HFFc6 (cell line): ENCODE measurements around the gene KIF5B. TPM values are rescaled to one million over a fixed set of nuclear protein-coding genes. Genes with fewer than 3 reads are reported as not detected.

Experiments
- DNase-seq: peaks from one replicate; pipeline ENCODE4 v3.0.0-alpha.2; 2018
- H3K27ac Mint-ChIP-seq: 2 replicates; pipeline ENCODE4 v1.8.0; 2020; ENCODE audit warnings: mild to moderate bottlenecking, mixed read lengths
- H3K27me3 Mint-ChIP-seq: 2 replicates; pipeline ENCODE4 v1.8.0; 2021; ENCODE audit warnings: mild to moderate bottlenecking, moderate library complexity, mixed read lengths; ENCODE audit not compliant: insufficient read depth
- H3K36me3 Mint-ChIP-seq: 2 replicates; pipeline ENCODE4 v1.8.0; 2021; ENCODE audit warnings: low read depth, mixed read lengths
- H3K4me1 Mint-ChIP-seq: 2 replicates; pipeline ENCODE4 v1.8.0; 2020; ENCODE audit warnings: low read depth, mixed read lengths
- H3K4me3 Mint-ChIP-seq: 2 replicates; pipeline ENCODE4 v1.8.0; 2020; ENCODE audit warnings: mild to moderate bottlenecking, moderate library complexity, mixed read lengths
- H3K9me3 Mint-ChIP-seq: 2 replicates; pipeline ENCODE4 v1.8.0; 2020; ENCODE audit warnings: mild to moderate bottlenecking, mixed read lengths
- total RNA-seq, 6 experiments: library from RNA; stranded (reverse); fragmentation: NEBNext Ultra II Directional; extraction: Animal tissue kit (Norgen Biotek cat#: 25700); gene quantifications; 2 replicates in 1 of 6; 3 replicates in 5 of 6; pipeline ENCODE4 v1.2.3, GENCODE V29; 2021
- TF ChIP-seq, protein P1 (sequence below): fragments of 200-600 bp; sonication (generic); IDR thresholded peaks from 2 replicates; pipeline ENCODE4 v1.5.0; 2021; ENCODE audit warnings: antibody characterized with exemption, mild to moderate bottlenecking

KIF5B gene
- total RNA-seq, 6 experiments from 2014 or later = 127 to 142 (median 137) TPM

DNA sequence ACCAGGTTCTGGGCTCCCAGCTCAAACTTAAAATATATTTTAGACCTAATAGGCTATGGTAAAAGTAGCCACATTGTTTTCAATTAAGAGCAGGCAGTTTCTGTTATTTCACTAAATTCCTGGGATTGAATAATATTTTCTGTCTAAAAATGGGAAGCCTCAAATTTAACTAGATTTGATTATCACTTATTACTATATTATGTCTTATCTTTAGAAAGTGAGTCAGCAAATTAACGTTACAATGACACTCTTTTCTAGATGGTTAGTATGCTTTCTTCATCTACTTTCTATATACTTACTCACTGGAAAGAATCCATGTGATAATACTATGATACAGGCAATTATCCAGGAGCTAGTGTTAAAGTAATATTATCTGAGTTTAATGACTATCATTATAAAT lies 27.5 kb downstream of the KIF5B start:
- peaks cover 30% of the 10 kb centered on the region for H3K36me3 Mint-ChIP-seq

DNA sequence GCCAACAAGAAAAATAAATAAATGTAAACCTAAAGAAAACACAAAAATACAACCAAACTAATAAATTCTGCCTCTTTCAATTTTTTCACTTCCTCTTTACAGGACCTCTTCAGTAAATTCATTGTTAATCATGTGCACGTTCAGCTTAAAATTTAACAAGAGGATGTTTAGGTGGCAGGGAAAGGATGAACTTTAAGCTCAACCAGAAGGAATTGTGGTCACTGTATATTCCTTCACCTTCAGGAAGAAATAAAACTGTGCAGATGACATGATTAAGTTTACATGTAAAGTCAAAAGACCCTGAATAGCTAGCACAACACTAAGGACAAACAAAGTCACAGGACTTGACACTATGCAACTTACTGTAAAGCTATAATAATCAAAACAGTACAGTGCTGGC lies 33.0 kb downstream of the KIF5B start:
- 0 out of 2 replicates have a peak, but pooled peaks cover 5% of the 10 kb centered on the region for H3K4me1 Mint-ChIP-seq
- H3K4me3 Mint-ChIP-seq = no peak overlapping the region
- H3K36me3 Mint-ChIP-seq = peaks cover 29% of the 10 kb centered on the region
- H3K27ac Mint-ChIP-seq = peak overlapping the region; percentile 11; the same call in 1 of the 2 replicates
- H3K27me3 Mint-ChIP-seq = peaks cover 2% of the 10 kb centered on the region; the same call in 1 of the 2 replicates
- no peak for DNase-seq
- H3K9me3 Mint-ChIP-seq = no peaks in the 10 kb centered on the region
- TF ChIP-seq, protein P1, sequence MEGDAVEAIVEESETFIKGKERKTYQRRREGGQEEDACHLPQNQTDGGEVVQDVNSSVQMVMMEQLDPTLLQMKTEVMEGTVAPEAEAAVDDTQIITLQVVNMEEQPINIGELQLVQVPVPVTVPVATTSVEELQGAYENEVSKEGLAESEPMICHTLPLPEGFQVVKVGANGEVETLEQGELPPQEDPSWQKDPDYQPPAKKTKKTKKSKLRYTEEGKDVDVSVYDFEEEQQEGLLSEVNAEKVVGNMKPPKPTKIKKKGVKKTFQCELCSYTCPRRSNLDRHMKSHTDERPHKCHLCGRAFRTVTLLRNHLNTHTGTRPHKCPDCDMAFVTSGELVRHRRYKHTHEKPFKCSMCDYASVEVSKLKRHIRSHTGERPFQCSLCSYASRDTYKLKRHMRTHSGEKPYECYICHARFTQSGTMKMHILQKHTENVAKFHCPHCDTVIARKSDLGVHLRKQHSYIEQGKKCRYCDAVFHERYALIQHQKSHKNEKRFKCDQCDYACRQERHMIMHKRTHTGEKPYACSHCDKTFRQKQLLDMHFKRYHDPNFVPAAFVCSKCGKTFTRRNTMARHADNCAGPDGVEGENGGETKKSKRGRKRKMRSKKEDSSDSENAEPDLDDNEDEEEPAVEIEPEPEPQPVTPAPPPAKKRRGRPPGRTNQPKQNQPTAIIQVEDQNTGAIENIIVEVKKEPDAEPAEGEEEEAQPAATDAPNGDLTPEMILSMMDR = no peak

More for the DNA sequence above, 27.5 kb downstream of the KIF5B start:
- Mint-ChIP-seq H3K27ac (no peak overlapping the region), H3K9me3 (no peaks in the 10 kb centered on the region), H3K27me3 (peaks cover 2% of the 10 kb centered on the region; the same call in 1 of the 2 replicates), H3K4me1 (peaks cover 17% of the 10 kb centered on the region; the same call in 1 of the 2 replicates), H3K4me3 (no peak overlapping the region)
- TF ChIP-seq, protein P1 = no peak
- no peak for DNase-seq

DNA sequence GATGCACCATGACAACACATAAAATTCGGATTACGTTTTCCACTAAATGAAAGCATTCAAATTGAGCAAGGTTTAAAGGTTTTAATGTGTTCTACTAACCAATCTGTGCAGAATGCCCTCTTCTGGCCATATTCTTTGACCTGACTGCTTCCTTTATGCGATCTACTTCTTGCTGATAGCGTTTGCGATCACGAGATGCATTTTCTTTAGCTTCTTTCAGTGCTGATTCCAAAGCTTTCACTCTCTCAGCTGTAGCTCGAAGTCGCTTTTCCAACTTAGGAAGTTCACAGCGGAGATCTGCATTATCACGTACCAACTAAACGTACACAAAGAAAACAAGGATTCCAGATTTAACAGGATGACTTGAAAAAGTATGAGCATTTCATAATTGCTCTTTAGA lies 39.2 kb downstream of the KIF5B start:
- H3K27me3 Mint-ChIP-seq = no peaks in the 10 kb centered on the region
- peaks cover 43% of the 10 kb centered on the region for H3K36me3 Mint-ChIP-seq
- no peaks in the 10 kb centered on the region for H3K4me1 Mint-ChIP-seq
- H3K4me3 Mint-ChIP-seq = no peak overlapping the region
- no peak overlapping the region for H3K27ac Mint-ChIP-seq
- TF ChIP-seq, protein P1 = no peak; the same call in 1 of the 2 replicates
- no peak for DNase-seq
- no peaks in the 10 kb centered on the region for H3K9me3 Mint-ChIP-seq

DNA sequence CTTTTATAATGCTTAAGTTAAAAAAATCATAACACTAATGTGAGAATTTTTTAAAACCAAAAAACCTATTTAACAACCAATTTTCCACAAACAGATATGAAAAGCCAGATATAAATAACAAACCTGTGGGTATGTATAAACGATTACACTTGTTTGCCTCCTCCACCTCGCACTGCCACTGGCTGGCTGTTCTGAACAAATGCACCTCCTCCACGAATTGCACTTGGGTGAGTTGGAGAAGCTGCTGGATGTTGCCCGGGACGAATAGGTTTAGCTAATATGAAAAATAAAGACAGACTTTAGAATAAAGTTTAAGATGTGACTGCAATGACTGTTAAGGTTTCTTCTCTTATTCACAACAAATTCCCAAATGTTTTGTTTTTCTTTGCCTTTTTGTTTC lies 40.8 kb downstream of the KIF5B start:
- no peak for DNase-seq
- Mint-ChIP-seq H3K36me3 (peaks cover 38% of the 10 kb centered on the region), H3K27me3 (no peaks in the 10 kb centered on the region), H3K9me3 (no peaks in the 10 kb centered on the region), H3K27ac (no peak overlapping the region), H3K4me1 (no peaks in the 10 kb centered on the region), H3K4me3 (no peak overlapping the region)
- TF ChIP-seq, protein P1 = no peak

DNA sequence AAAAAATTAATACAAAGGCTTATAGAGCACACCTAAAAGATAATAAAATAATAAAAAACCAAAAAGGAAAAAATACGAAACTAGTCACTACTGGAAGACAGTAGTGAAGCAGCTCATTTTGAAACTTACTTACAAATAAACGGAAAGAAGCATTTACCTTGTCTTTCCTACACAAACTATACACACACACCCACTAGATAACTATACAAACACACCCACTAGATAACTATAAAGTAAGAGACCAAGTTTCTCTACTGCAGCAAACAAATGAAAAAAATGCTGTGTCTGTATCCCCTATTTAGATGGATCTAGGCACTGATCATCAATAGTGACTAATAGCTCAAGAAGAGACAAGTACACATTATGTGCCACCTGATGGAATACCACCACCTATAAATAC lies 49.2 kb downstream of the KIF5B start:
- peaks cover 6% of the 10 kb centered on the region for H3K27me3 Mint-ChIP-seq
- TF ChIP-seq, protein P1 = no peak
- H3K4me1 Mint-ChIP-seq = no peaks in the 10 kb centered on the region; the same call in 1 of the 2 replicates
- no peak for DNase-seq
- peaks cover 24% of the 10 kb centered on the region; the same call in 1 of the 2 replicates for H3K36me3 Mint-ChIP-seq
- H3K27ac Mint-ChIP-seq = peak overlapping the region; percentile 19; the same call in 1 of the 2 replicates
- H3K9me3 Mint-ChIP-seq = no peaks in the 10 kb centered on the region
- H3K4me3 Mint-ChIP-seq = no peak overlapping the region
